Activated CD4-positive, alpha-beta memory T cell treated with anti-CD3 and anti-CD28 coated beads, Interleukin-2, amount 10 ng/mL, durations not matched to agents 7 days and 5 days (primary cell): Measurements from ENCODE around the gene ARMC8. TPM values are rescaled to one million over a fixed set of nuclear protein-coding genes. Genes with fewer than 3 reads are reported as not detected.

Experiments
- CTCF ChIA-PET: fragments of 350-600 bp; sonication (Branson Sonifier 250); formaldehyde crosslinking; loops from one replicate; lab custom pipeline; 2021; ENCODE audit warnings: antibody characterized with exemption, inconsistent platforms; lab: Charles Lee
- POLR2A ChIA-PET: fragments of 350-600 bp; sonication (Branson Sonifier 250); formaldehyde crosslinking; loops from one replicate; lab custom pipeline; 2021; ENCODE audit warnings: antibody characterized with exemption; lab: Charles Lee
- DNase-seq: peaks from one replicate; pipeline ENCODE4 v3.0.0-alpha.2; 2020
- H3K27ac Mint-ChIP-seq: one replicate; pipeline ENCODE4 v1.8.0; 2021; ENCODE audit warnings: mild to moderate bottlenecking, mixed read lengths
- H3K27me3 Mint-ChIP-seq: one replicate; pipeline ENCODE4 v1.8.0; 2021; ENCODE audit warnings: mixed read lengths
- H3K36me3 Mint-ChIP-seq: one replicate; pipeline ENCODE4 v1.8.0; 2021; ENCODE audit warnings: low read depth, mixed read lengths
- H3K4me1 Mint-ChIP-seq: one replicate; pipeline ENCODE4 v1.8.0; 2021; ENCODE audit warnings: mixed read lengths
- H3K4me3 Mint-ChIP-seq: one replicate; pipeline ENCODE4 v1.8.0; 2021; ENCODE audit warnings: mild to moderate bottlenecking, mixed read lengths
- H3K9me3 Mint-ChIP-seq: one replicate; pipeline ENCODE4 v1.8.0; 2021; ENCODE audit warnings: mixed read lengths
- total RNA-seq, 2 experiments: library from RNA; stranded (reverse); gene quantifications; one replicate each; pipeline ENCODE4 v1.2.3, GENCODE V29; 2021

The ARMC8 gene
- total RNA-seq, 2 experiments from 2014 or later = 44.0 to 50.1 TPM

GRCh38 chr3:138329984-138330293, 142.8 kb downstream of the ARMC8 start:
- Mint-ChIP-seq H3K27ac (peak overlapping the region; percentile 21), H3K27me3 (peaks cover 1% of the 10 kb centered on the region), H3K4me1 (peaks cover 23% of the 10 kb centered on the region), H3K9me3 (no peaks in the 10 kb centered on the region), H3K36me3 (no peaks in the 10 kb centered on the region), H3K4me3 (peak overlapping the region; percentile 87)
- no peak for DNase-seq
- ChIA-PET POLR2A (interaction anchor here (1.5 kb wide), 1 partner anchor 155 kb away, joined by 4 read pairs; the partner anchor contains the start of gene DBR1), CTCF (no interaction called here)

DNA sequence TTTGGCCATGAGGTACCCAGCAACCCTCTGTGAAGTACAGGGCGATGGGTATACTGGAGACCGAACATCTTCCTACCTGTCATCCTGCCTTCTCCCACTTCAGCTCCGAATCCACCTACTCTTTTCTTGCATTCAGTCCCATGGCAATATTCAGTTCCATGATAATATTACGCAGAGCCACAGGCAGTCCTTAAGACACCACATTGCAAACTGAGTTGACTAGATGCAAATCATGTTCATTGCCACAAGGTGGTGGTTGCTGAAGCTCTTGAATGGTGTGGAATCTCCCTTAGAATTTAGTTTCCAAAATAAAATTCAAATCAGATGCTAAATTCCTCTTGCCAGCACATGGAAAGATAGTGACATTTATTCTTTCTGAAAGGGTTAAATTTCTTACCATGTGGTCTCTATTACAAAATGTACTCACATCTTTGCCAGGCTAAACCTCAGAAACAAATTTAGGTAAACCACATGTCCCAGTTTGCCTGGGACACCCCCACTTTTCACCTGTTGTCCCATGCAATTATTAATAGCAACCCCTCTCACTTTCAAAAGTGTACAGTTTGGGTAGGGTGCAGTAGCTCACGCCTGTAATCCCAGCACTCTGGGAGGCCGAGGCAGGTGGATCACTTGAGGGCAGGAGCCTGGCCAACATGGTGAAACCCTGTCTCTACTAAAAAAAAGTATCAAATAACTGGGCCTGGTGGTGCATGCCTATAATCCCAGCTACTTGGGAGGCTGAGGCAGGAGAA, 144.2 kb downstream of the ARMC8 start:
- no peak for DNase-seq
- Mint-ChIP-seq H3K4me3 (no peak overlapping the region), H3K27me3 (peaks cover 4% of the 10 kb centered on the region), H3K36me3 (no peaks in the 10 kb centered on the region), H3K27ac (no peak overlapping the region), H3K4me1 (peaks cover 22% of the 10 kb centered on the region), H3K9me3 (no peaks in the 10 kb centered on the region)
- ChIA-PET CTCF (interaction anchor here (1.2 kb wide), 1 partner anchor 103 kb away, joined by 3 read pairs; the partner anchor contains the start of gene ESYT3), POLR2A (no interaction called here)

- no peaks in the 10 kb centered on the region for H3K9me3 Mint-ChIP-seq
- ChIA-PET POLR2A (no interaction called here), CTCF (interaction anchor here (0.7 to 1.1 kb wide), 2 partner anchors 85 to 267 kb away, joined by 3 read pairs; no protein-coding TSS in a partner anchor)
- H3K27me3 Mint-ChIP-seq = peaks cover 6% of the 10 kb centered on the region
- H3K4me3 Mint-ChIP-seq = no peak overlapping the region
- peaks cover 22% of the 10 kb centered on the region for H3K4me1 Mint-ChIP-seq
- H3K36me3 Mint-ChIP-seq = no peaks in the 10 kb centered on the region
- H3K27ac Mint-ChIP-seq = no peak overlapping the region
- no peak for DNase-seq
Observed at GRCh38 chr3:138332472-138333073, 145.5 kb downstream of the ARMC8 start.

- Mint-ChIP-seq H3K9me3 (no peaks in the 10 kb centered on the region), H3K4me3 (no peak overlapping the region), H3K36me3 (no peaks in the 10 kb centered on the region), H3K27ac (no peak overlapping the region), H3K4me1 (peaks cover 5% of the 10 kb centered on the region), H3K27me3 (peaks cover 8% of the 10 kb centered on the region)
- ChIA-PET CTCF (no interaction called here), POLR2A (interaction anchor here (0.6 kb wide), 1 partner anchor 586 kb away, joined by 3 read pairs; no protein-coding TSS in a partner anchor)
- no peak for DNase-seq
Observed at GRCh38 chr3:138334608-138335007, 147.5 kb downstream of the ARMC8 start.

DNA sequence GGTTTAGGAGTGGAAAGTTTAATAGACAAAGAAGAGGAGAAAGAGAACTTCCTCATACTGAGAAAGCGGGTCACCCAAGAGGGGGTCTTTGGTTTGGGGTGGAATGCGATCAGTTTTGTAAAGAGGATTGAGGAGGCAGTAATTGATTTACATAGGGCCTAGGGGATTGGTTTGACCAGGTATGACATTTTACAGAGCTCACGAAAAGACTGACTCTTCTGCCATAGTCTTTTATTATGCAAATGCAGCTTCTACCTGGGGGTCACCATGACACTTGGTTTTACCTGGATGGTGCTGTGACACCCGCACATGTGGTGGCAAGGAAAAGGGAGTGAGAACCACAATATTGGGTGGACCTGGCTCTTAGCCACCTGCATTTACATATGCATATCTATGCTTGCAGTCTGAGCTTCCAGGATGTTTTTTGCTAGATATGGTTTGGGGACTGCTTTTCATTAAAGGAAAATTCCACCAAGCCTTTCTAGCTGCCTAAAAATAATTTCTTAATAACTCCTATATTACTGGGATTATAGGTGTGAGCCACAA, 149.4 kb downstream of the ARMC8 start:
- ChIA-PET CTCF (interaction anchor here (0.7 to 1.6 kb wide), 2 partner anchors 16 to 263 kb away, joined by 4 to 5 read pairs; no protein-coding TSS in a partner anchor), POLR2A (no interaction called here)
- H3K27me3 Mint-ChIP-seq = peaks cover 10% of the 10 kb centered on the region
- DNase-seq = no peak
- no peak overlapping the region for H3K4me3 Mint-ChIP-seq
- H3K27ac Mint-ChIP-seq = no peak overlapping the region
- no peaks in the 10 kb centered on the region for H3K36me3 Mint-ChIP-seq
- no peaks in the 10 kb centered on the region for H3K9me3 Mint-ChIP-seq
- H3K4me1 Mint-ChIP-seq = no peaks in the 10 kb centered on the region

DNA sequence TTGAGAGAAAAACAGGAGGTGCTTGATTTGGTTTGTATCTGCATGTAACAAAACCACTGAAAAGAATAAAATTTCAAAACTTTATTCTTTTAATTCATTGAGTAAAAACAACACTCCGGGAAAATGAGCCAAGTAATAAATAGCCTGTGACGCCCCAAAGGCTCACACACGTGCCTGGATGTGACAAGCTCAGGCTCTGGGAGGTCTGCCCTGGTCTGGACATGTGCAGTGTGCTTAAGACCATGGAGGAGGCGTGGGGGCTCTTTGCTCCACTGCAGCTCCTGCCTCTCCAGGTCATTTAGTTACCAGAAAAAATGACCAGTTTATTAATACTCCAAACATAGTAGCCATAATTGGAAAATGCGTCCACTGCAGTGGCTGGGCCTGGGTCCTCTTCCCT, 151.1 kb downstream of the ARMC8 start:
- ChIA-PET POLR2A (no interaction called here), CTCF (interaction anchor here (1.3 kb wide), 1 partner anchor 9 kb away, joined by 3 read pairs; no protein-coding TSS in a partner anchor)
- no peak for DNase-seq
- peaks cover 12% of the 10 kb centered on the region for H3K27me3 Mint-ChIP-seq
- H3K4me1 Mint-ChIP-seq = no peaks in the 10 kb centered on the region
- H3K4me3 Mint-ChIP-seq = no peak overlapping the region
- H3K9me3 Mint-ChIP-seq = no peaks in the 10 kb centered on the region
- no peaks in the 10 kb centered on the region for H3K36me3 Mint-ChIP-seq
- H3K27ac Mint-ChIP-seq = no peak overlapping the region

- no peak overlapping the region for H3K27ac Mint-ChIP-seq
- CTCF ChIA-PET = interaction anchor here (1.3 kb wide), 1 partner anchor 10 kb away, joined by 3 read pairs; no protein-coding TSS in a partner anchor
- no peaks in the 10 kb centered on the region for H3K4me1 Mint-ChIP-seq
- DNase-seq = no peak
- peaks cover 12% of the 10 kb centered on the region for H3K27me3 Mint-ChIP-seq
- H3K36me3 Mint-ChIP-seq = no peaks in the 10 kb centered on the region
- no peak overlapping the region for H3K4me3 Mint-ChIP-seq
- no peaks in the 10 kb centered on the region for H3K9me3 Mint-ChIP-seq
- POLR2A ChIA-PET = no interaction called here
Observed at GRCh38 chr3:138338811-138339210, 151.7 kb downstream of the ARMC8 start.

GRCh38 chr3:138340511-138340910, 153.4 kb downstream of the ARMC8 start:
- H3K27me3 Mint-ChIP-seq = peaks cover 8% of the 10 kb centered on the region
- no peak overlapping the region for H3K4me3 Mint-ChIP-seq
- H3K4me1 Mint-ChIP-seq = no peaks in the 10 kb centered on the region
- no peaks in the 10 kb centered on the region for H3K9me3 Mint-ChIP-seq
- DNase-seq = no peak
- POLR2A ChIA-PET = no interaction called here
- CTCF ChIA-PET = no interaction called here
- no peaks in the 10 kb centered on the region for H3K36me3 Mint-ChIP-seq
- no peak overlapping the region for H3K27ac Mint-ChIP-seq

DNA sequence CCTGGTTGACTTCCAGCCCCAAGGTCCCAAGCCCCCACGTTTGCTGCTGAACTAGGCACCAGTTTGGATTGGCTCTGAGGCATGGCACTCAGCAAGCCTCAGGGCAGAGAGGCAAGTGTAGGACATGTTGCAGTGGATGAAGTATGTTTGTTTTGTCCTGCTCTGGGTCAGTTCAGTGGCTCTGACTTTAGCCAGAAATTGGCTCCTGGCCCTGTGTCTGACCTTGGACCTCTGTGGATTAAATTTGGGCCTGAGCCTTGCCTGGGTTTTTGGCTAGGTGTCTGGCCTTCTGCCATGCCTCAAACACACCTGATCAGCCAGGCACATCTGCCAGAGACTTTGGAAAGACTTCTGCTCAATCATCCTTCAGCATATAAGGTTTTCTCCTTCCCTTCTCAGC, 157.7 kb downstream of the ARMC8 start:
- Mint-ChIP-seq H3K27ac (no peak overlapping the region), H3K4me3 (no peak overlapping the region), H3K36me3 (peaks cover 4% of the 10 kb centered on the region), H3K27me3 (peaks cover 32% of the 10 kb centered on the region), H3K4me1 (peaks cover 8% of the 10 kb centered on the region), H3K9me3 (no peaks in the 10 kb centered on the region)
- ChIA-PET CTCF (no interaction called here), POLR2A (no interaction called here)
- no peak for DNase-seq

Other genes starting within 250 kb of the ARMC8 start
- not detected for gene CLDN18, start 177.1 kb upstream of the ARMC8 start, total RNA-seq
- gene DZIP1L, start 71.7 kb upstream of the ARMC8 start, total RNA-seq = under 1 TPM in 1 of 2 experiments, not detected in 1; 0.05 TPM
- not detected for gene A4GNT, start 54.9 kb upstream of the ARMC8 start, total RNA-seq
- 10 to 100 TPM; 19.4 to 20.0 TPM for gene DBR1, start 12.4 kb upstream of the ARMC8 start, total RNA-seq
- under 1 TPM; 0.20 to 0.43 TPM for gene NME9, start 142.6 kb downstream of the ARMC8 start, total RNA-seq
- gene MRAS, start 161.3 kb downstream of the ARMC8 start, total RNA-seq = not detected
- gene ESYT3, start 247.3 kb downstream of the ARMC8 start, total RNA-seq = under 1 TPM; 0.43 to 0.50 TPM